ENCODE results near the gene IGSF21.
"Not testable (repeated sequence)": the region's sequence is repeated elsewhere in the genome, so short reads cannot be mapped to it uniquely, and the experiment has no call there.

The IGSF21 gene

DNA sequence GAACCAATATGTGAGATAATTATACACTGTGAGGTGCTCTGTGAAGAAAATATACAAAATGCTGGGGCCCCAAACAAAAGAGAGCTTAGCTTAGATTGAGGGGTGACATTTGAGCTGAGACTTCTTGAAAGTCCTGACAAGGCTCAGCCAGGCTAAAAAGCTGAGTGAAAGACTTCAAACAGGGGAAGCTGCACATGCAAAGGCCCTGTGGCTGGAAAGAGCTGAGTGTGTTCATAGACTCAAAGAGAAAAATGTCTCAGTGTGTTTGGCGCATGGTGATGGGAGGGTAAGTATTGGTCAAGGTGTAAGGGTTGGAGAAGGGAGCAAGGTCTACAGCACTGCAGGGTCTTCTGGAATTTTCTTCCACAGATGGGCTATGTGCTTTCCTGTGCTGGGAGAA is 245.9 kb downstream of the IGSF21 start:
- no peak for DNase-seq (ENCODE audit: low read depth, low spot score)

DNA sequence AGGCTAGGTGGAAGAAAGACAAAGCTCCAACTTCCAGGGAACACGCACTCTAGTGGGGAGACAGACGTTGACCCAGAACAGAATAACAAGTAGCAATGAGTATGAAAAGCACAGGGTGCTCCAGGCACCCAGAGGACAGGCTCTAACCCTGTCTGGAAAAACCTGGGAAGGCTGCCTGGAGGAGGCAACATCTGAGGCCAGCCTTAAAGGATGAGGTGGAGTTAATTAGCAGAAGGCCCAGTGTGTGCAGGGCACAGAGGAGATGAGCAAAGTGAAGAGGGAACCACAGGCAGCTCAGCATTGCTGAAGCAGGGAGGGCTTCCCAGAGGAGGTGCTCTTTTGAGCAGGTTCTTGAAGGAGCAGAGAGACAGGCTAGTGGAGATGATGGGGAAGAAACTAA is 246.4 kb downstream of the IGSF21 start:
- no peak for DNase-seq (ENCODE audit: low read depth, low spot score)

DNA sequence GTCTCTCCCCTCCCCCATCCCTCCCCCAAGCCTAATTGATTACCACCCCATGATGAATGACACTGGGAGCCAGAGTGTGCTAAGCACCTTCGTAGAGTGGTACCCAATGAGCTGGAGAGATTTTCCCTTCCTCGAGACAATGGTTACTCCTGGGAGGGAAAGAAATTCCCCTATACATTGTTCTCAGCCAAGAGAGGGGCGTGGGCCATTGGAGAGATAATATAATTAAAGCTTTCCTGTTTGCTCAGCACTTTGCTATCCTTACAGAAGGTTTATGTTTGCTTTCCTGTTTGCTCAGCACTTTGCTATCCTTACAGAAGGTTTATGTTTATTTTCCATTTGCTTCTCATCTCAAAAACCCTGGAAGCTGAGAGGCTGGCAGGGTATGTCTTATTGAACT is 247.0 kb downstream of the IGSF21 start:
- no peak for DNase-seq (ENCODE audit: low read depth, low spot score)

DNA sequence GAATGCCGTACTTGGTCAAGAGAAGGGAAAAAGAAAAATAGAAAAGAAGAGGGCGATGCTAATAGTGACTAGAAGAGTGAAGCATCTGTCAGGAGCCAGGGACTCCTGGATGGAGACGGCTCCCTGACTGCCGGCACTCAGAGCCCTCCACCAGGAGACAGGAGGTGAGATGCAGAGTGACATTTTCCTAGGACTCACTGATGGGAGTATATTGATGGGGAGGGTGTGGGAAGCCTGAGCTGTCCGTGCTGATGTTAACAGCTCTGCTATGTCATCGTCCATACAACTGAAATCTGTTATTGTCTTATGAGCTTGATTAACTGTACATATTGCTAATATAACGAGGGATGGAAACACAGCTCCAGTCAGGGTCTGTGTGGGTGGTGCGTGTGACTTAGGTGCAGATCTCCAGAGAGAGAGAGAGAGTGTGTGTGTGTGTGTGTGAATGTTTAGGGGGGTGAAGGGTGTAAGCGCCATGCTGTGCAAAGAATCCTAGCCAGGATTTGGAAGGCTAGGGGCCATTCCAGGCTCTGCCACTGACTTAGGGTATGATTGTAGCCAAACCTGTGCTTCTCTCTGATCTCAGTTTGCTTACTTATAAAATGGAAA is 250.1 kb downstream of the IGSF21 start:
- DNase-seq (ENCODE audit: low read depth, low spot score), result no peak

DNA sequence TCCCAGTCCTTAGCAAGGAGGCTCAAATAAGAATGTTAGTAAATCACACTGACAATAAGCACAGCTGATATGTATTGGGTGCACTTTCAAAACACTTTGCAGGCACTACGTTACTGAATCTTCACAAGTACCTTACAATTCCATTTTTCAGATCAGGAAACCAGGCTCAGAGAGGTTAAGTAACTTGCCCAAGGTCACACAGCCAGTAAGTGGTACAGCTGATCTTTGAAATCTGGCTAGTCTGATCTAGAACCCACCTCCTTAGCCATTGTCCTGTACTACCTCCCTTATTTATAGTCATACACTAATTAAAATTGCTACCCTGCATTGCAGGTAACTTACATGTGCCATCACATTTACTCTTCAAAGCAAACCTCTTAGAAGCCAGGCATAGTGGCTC is 251.0 kb downstream of the IGSF21 start:
- no peak for DNase-seq (ENCODE audit: low read depth, low spot score)

DNA sequence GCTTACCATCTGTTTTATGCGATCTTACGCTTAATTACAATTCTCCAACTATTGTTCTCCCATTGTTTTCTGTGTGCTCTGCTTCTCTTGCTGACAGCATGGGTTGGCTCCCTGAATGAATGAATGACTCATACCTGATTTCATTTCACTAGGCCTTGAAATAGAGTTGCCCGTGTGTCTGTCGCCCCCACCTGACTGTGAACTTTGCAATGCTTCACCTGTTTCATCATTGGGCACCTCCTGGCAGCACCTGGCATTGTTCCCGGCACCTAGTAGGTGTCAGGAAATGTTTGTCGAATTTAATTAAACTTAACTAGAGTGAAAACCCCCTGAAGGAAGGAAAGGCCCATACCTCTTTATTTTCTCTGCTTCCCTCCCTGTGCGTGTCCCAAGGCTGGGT is 252.7 kb downstream of the IGSF21 start:
- DNase-seq (ENCODE audit: low read depth, low spot score), result no peak

DNA sequence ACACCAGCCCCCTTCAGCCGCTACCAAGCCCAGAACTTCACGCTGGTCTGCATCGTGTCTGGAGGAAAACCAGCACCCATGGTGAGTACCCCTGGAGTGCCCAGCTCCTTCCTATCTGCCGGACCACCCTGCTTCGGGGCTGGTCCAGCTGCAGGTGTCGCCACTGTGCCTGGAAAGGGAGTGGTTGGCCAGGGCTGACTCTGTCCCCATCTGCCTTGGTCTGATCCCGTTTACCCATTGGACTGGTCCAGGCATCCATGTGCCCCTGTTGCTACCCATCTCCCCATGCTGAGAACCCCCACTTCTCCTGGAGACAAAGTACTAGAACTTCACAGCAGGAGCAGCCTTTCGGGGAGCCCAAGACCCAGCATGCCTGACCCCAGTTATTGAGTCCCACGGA is 254.6 kb downstream of the IGSF21 start:
- DNase-seq (ENCODE audit: low read depth, low spot score), result no peak

DNA sequence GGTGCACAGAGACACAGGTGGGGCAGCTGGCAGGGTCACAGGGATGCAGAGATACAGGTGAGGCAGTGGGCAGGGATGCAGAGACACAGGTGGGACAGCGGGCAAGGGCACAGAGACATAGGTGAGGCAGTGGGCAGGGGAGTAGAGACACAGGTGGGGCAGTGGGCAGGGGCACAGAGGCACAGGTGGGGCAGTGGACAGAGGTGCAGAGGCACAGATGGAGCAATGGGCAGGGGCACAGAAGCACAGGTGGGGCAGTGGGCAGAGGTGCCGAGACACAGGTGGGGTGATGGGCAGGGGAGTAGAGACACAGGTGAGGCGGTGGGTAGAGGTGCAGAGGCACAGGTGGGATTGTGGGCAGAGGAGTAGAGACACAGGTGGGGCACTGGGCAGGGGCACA is 255.8 kb downstream of the IGSF21 start:
- no peak for DNase-seq (ENCODE audit: low read depth, low spot score)

DNA sequence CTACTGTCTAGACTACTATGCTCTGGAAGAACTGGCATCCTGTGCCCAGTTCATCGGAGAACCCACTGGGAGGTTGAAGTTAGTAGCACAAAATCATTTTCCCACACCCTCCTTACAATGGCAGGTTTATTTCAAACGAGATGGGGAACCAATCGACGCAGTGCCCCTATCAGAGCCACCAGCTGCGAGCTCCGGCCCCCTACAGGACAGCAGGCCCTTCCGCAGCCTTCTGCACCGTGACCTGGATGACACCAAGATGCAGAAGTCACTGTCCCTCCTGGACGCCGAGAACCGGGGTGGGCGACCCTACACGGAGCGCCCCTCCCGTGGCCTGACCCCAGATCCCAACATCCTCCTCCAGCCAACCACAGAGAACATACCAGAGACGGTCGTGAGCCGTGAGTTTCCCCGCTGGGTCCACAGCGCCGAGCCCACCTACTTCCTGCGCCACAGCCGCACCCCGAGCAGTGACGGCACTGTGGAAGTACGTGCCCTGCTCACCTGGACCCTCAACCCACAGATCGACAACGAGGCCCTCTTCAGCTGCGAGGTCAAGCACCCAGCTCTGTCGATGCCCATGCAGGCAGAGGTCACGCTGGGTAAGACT is 257.6 kb downstream of the IGSF21 start:
- no peak for DNase-seq (ENCODE audit: low read depth, low spot score)

DNA sequence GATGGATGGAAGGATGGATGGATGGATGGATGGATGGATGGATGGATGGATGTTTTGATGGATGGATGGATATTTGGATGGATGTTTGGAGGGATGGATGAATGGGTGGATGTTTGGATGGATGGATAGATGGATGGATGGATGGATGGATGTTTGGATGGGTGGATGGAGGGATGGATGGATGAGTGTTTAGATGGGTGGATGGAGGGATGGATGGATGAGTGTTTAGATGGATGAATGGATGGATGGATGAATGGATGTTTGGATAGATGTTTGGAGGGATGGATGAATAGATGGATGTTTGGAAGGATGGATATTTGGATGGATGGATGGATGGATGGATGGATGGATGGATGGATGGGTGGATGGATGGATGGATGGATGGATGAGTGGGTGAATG is 264.9 kb downstream of the IGSF21 start:
- DNase-seq (ENCODE audit: low read depth, low spot score), result not testable (repeated sequence)

DNA sequence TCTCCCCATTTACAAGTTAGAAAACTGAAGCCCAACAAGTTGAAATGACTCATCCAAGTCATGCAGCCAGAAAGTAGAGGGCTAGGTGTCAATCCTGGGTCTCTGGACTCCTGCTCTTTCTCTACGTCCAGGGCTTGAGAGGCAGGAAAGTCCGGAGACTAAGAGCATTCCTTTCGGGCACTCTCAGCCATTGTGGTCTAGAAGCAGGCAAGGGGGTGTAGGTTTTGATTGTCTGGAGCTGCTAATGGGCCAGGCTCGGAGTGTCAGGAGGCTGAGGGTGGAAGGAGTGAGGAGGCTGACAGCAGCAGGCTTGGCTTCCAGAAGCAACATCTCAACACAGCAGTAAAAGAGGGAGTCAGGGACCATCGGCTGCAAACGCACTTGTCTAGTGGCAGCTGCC is 265.6 kb downstream of the IGSF21 start:
- no peak for DNase-seq (ENCODE audit: low read depth, low spot score)

DNA sequence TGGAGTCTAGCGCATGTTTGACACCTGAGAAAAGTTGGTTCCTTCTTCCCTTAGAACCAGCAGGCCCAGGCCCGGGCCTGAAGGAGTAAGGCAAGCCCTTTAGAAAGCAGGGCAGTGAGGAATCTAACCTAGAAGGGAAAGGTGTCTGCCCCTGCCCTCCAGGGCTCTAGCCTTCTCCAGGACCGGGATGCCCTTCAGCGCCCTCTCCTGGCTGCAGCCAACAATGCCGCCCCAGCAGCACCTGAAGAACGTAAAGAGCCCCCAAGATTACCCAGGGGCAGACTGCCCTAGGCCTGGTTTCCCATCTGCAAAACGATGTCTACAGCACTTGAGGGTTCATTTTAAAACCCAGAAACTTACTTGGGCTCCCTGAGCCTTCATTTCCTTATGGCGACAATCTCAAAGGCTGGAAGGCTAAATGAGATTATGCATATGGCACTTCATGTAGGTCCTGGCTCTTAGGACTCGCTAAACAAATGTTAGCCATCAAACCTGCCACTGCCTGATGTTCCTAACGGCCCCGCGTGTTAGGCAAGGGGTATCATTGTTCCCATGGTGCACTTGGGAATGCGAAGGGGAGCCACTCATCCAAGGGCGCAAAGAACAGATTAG is 266.4 kb downstream of the IGSF21 start:
- no peak for DNase-seq (ENCODE audit: low read depth, low spot score)

DNA sequence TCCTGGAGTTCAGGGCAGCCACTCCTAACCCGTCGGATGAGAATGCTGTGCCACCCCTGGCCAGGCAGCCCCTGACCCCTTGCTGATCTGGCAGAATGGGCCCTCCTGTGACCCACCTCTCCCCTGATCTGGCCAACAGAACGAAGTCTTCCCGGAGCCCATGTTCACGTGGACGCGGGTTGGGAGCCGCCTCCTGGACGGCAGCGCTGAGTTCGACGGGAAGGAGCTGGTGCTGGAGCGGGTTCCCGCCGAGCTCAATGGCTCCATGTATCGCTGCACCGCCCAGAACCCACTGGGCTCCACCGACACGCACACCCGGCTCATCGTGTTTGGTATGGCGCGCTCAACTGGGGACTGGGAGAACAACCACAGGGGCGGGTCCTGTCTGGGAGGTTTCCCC is 269.1 kb downstream of the IGSF21 start:
- DNase-seq (ENCODE audit: low read depth, low spot score), result no peak

DNA sequence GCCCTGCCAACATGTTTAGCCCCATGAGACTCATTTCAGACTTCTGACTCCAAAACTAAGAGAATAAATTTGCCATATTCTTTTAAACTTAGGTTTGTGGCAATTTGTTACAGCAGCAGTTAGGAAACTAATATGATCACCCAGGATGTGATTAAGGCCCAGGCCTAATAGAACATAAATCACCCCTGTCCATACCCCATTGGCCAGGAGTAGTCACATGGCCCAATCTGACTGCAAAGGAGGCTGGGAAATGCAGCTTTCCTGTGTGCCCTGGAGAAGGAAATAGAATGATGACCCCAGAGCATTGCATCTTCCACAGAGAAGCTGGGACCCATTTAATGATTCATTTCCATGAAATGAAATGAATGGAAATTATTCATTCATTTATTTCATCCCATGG is 272.7 kb downstream of the IGSF21 start:
- DNase-seq (ENCODE audit: low read depth, low spot score), result no peak

DNA sequence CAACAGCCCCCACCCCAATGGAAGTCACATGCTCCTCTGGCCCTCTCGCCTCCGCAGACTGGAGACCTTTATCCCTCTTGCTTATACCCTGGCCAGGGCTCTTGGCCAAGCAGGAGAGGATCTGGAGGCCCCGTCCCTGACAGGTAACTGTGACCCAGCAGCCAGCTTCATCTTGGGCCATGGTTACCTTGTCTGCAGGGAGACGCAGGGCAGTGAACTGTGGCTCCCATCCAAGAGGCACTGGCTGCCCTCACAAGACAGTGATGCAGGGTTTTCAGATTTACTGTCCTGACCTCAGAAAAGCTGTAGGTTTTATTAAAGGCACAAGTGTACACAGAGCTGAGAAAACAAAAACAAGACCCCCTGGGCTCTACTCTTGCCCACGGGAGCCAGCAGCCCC is 276.5 kb downstream of the IGSF21 start:
- no peak for DNase-seq (ENCODE audit: low read depth, low spot score)

DNA sequence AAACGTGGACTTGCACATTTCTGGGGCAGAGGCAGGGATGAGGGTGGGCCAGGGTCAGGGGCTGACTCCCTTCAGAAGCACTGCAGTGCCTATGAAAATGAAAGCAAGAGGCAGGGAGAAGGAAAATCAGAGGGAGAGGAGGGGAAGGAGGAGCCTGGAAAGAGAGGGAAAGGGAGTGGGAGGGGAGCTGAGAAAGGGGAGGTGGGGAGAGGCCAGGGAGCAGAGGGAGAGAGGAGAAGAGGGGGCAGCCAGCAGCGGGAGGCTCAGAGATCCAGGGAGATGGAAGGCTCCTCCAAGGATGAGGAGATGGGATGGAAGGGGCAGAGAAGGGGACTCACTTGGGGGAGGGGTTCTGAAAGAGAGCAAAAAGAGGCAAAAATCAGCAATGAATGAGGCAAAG is 276.9 kb downstream of the IGSF21 start:
- DNase-seq (ENCODE audit: low read depth, low spot score), result no peak

DNA sequence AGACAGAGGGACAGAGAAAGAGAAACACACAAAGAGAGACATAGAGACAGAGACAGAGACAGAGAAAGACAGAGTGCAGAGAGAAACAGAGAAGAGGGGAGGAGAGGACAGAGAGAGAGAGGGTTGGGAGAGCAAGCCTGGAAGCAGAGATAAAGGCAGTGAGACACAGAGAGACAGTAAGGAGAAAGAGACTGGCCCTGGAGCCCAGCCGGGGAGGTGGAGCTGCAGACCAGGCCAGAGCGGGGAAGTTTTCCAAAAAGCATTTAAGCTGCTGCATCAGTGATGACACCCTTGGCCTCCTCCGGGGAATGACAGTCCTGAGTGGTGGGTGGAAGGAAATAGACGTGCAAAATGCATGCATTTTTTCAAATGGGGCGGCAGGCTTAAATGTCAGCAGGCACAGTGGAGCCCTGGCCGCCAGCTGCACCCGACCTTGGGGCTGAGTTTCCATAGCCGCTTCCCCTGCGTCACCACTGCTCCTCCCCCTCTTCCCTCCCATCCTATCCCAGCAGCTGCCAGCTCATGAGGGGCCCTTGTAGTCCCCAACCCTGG is 277.7 kb downstream of the IGSF21 start:
- no peak for DNase-seq (ENCODE audit: low read depth, low spot score)

DNA sequence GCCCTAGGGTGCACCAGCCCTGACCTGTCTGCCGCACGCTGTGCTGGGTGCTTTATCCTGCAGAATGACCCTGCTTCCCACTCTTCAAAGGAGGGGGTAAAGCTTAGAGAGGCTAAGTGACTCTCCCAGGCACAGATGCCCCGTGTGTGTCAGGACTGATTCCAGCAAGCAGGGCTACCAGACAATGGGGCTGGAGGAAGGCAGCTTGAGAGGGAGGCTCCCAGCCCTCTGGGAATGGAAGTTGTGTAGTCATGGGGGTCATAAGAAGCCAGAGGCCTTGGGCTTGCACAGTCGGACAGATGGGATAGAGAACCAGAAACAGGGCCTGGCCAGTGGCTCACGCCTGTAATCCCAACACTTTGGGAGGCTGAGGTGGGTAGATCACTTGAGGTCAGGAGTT is 279.0 kb downstream of the IGSF21 start:
- DNase-seq (ENCODE audit: low read depth, low spot score), result no peak

DNA sequence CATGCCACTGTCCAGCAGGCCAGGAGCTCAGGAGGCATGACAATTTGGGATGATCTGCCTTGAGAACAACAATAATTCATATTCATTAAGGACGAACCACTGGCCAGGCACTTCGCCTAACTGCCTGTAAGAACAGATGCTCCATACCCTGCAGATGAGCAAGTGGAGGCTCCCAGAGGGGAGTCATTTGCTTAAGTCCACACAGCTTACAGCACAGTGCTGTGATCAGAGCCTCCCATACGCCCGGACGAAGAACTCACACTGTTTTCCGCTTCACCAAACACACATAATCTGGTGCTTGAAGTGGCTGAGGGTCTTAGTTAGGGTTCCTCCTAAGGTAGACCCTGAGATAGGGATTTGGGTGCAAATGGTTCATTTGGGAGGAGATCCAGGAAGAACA is 279.7 kb downstream of the IGSF21 start:
- DNase-seq (ENCODE audit: low read depth, low spot score), result no peak

DNA sequence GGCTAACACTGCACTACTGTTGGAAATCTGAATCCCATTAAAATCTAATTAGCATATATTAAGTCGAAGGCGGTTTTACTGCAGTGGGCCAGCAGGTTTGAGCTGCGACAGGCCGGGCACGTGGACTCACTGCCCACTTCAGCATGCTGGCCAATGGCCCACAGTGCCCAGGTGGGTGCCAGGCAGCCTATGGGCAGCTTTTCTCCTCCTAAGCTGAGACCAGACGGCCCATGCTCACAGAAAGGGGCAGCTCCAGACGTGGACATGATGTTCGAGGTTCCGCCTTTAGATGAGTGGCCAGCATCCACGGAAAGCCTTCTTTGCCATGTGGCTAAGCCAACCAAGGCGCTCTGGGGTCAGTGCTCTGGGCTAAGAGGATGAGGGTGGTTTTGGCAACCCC is 283.4 kb downstream of the IGSF21 start:
- DNase-seq (ENCODE audit: low read depth, low spot score), result no peak

DNA sequence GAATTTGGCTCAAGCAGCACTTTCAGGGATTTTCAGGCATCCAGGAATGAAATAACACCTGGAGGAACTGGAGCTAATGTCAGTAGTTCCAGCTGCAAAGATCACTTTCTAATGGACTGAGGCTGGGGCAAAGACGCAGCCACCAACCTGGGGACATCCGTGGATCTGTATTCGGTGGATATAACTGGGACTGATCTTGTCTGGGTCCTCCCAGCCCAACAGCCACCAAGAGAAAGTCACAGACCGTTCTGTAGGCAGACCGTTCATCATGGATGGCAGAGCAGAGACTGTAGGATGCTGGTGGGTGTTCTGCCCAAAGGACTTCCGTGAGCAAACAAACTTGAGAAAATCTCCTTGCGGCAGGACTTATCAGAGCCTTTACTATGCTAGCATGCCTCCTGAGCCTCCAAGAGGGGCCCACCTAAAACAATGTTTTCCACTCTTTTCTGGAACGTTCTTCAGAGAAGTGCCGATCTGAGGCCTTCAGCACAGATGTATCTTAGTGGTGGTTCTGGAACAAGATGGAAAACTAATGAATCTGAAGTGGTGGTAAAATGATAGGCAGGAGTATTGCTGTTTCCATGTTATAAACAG is 287.1 kb downstream of the IGSF21 start:
- DNase-seq (ENCODE audit: low read depth, low spot score), result no peak

DNA sequence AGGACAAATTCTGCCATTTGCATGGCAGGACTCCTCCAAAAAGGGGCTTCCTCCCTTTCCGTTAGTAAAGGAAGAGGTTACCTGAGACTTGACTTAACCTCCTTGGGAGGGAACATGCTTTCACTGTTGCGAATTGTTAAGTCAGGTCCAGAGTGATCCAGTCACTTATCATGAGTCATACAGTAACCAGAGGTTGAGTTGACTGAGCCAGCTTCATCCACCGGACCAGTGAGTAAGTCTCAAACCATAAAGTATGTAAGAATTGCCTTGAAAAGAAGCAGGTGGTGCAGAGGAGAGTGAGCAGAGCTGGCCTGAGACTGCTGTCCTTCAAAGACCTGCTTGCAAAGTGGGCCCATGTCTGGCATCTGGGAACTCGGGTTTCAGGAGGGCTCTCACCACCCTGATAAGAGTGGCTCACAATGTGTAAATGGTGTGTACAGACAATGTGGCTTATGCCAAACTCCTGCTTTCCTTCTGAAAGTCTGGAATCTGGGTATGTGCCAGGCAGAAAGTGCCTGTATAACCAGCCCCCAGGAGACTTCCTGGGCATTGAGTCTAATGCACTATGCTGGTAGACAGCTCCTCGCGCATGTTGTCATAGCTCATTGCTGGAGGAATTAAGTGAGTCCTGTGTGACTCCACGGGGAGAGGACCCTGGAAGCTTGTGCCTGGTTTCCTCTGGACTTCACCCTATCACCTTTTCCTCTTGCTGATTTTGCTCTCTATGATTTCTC is 288.8 kb downstream of the IGSF21 start:
- no peak for DNase-seq (ENCODE audit: low read depth, low spot score)
